HG02938 (cell line): ENCODE results near the gene STRN3.
A peak's percentile ranks its signal among the peaks of the same experiment; 100 is the strongest.

Experiments used
- ATAC-seq: cut with Tn5 transposase; IDR thresholded peaks from one replicate; pipeline ENCODE4 v1.9.1; 2021; ENCODE audit warnings: mild to moderate bottlenecking, moderate library complexity; ENCODE audit not compliant: unreplicated experiment

Gene STRN3

GRCh38 chr14:30876692-30877091 is 149.5 kb downstream of the STRN3 start:
- ATAC-seq = no peak

GRCh38 chr14:30875788-30876053 is 150.5 kb downstream of the STRN3 start:
- ATAC-seq = no peak

- ATAC-seq = peak; percentile 28
These were observed 151.0 kb downstream of the STRN3 start for GRCh38 chr14:30874999-30875787.

GRCh38 chr14:30874120-30874998 is 151.8 kb downstream of the STRN3 start, which contains the start of gene COCH:
Gene COCH (plus strand): TSS chr14:30874559. CDS start chr14:30874939, 380 bp downstream.
- ATAC-seq = peak; percentile 61

GRCh38 chr14:30873308-30874119 is 152.7 kb downstream of the STRN3 start:
- ATAC-seq = no peak

DNA sequence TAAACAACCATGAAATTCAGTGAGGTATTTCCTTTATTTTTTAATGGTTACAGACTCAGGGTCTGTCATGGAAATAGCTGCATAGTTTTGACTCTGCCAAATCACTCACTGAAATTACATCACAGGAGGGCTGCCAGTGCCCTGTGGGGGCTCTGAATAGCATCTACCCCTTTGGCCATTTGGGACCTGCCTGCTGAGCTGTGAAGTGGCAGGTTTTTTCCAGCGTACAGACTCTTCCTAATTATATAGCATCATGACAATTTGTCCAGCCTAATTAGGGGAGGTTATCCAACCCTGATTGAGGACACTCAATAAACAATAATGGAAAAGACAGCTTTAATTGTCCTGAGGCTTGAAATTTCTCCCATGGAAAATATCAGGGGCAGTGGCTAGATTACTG is 153.6 kb downstream of the STRN3 start:
- ATAC-seq = no peak

- no peak for ATAC-seq
These were observed 156.5 kb downstream of the STRN3 start for GRCh38 chr14:30869551-30870155.

DNA sequence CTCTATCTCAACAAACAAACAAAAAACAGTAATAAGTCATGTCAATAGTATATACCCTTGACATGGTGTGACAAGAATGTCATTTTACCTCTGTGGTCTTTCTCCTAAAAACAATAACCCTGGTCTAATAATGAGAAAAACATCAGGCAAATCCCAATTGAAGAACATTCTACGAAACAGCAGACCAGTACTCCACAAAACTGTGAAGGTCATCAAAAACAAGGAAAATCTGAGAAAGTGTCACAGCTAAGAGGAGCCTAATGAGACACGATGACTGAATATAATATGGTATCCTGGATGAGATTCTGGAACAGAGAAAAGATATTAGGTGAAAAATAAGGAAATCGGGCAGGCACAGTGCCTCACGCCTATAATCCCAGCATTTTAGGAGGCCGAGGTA is 157.4 kb downstream of the STRN3 start:
- ATAC-seq = no peak

- no peak for ATAC-seq
These were observed 161.2 kb downstream of the STRN3 start for GRCh38 chr14:30864934-30865333.

- no peak for ATAC-seq
These were observed 165.0 kb downstream of the STRN3 start for GRCh38 chr14:30861200-30861599.

DNA sequence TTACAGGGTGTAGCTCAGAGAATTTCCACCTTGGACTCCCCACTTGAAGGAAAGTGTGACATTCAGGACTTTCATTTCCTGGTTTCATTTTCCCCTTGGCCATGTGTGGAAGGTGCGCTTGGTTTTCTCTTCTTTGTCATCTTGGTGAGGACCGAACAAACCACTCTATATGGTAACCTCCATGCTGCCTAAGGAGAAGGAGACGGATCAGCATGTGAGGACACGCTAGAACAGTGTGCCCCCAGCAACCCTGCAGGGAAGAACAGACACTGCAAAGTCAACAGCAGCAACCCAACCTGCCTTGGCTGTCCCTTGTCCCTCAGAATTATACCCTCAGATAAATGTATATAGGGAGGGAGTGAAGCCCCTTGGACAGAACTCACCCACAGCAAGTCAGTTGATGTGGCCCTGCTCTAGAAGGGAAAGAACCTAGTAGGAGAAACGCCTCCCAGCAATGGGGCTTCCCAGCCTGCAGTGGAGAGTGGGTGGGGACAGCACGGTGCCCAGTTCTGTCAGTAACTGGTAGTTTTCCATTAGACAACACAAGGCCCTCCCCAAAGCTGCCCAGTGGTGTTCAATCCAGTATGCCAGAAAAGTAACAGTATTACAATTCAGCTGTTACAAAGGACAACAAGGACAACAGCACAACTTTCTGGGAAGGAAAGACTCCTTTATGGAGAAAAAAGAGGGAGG is 170.7 kb downstream of the STRN3 start:
- peak; percentile 44 for ATAC-seq

DNA sequence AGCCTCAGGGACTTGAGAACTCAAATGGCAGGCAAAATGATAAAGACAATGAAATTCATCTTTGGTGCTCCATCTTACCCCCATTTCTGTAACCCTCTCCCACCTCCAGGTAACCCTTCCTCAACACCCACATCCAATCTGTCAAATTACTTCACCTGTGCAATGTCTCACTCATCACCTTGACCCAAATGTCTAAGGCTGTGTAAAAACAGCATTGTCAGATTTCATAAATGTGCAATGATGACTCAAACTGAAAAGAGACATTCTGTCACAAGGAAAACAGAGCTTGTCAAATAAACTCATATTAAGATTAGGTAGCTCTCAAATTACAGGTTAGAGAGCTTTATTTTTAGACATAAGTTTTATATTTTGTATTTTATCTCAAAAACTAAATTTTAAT is 171.7 kb downstream of the STRN3 start:
- no peak for ATAC-seq

DNA sequence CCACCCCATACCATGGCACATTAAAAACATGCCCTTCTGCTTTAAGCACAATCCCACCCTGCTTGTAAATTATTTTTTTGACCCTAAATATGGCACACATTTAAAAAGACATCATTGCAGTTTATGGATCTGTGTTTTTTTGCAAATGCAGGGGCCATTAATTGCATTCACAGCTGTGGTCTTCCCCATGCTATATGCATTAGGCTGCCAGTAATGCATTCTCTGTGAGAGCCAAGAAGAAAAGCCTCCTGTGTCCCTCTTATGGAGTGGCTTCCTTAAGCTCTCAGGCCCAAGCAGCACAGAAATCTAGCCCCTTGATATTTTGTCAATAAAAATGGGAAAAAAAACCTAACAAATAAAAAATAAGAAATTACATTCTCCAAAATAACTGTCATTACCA is 172.2 kb downstream of the STRN3 start:
- no peak for ATAC-seq

GRCh38 chr14:30849983-30850382 is 176.2 kb downstream of the STRN3 start:
- ATAC-seq = no peak

DNA sequence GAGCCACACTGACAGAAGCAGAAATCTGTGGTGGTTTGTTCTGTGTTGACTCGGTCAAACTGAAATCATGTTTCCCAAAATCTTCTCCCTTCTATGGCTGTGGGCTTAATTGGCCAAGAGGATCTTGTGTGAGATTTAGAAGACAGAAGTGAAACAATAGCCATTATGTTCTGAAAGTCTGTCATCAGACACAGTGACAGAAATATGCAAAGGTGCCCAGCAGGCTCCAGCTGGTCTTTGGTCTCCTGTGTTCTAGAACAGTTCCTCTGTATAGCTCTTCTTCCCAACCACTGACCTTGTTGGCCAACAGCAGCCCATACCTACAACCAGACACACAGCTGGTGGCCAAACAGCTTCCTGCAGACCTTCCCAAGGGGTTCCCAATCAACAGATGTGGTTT is 176.8 kb downstream of the STRN3 start:
- ATAC-seq = peak; percentile 91

DNA sequence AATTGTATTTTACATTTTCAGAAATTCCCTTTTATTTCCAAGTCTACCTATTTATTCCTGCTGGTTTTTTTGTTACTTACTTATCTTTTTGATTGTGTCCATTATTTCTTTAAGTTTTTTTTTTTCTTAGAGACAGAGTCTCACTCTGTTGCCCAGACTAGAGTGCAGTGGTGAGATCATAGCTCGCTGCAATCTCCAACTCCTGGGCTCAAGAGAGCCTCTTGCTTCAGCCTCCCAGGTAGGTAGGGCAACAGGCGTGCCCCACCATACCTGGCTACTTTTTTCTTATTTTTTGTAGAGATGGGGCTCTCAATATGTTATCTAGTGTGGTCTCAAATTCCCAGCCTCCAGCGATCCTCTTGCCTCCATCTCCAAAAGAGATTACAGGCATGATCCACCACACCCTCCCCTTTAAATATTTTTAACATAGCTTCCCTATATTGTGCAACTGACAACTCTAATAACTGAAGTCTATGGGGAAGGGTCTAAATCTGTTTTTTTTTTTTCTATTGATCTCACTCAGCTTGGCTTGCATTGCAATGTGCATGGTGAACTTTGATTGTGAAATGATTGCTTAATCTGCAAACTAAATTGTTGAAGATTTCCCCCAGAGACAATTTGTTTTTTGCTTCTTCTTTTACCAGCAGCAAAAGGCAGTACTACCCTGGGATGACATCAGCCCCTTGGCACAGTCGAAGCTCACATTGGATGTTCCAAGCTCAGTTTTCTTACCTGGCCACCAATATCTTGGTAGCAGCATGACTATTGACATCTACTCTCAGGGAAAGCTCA is 177.5 kb downstream of the STRN3 start:
- ATAC-seq = no peak
